Measurements from ENCODE around the gene SUGCT. TPM values are rescaled to one million over a fixed set of nuclear protein-coding genes. Genes with fewer than 3 reads are reported as not detected.
"Not testable (repeated sequence)": the region's sequence is repeated elsewhere in the genome, so short reads cannot be mapped to it uniquely, and the experiment has no call there.

The SUGCT gene
- total RNA-seq, 1 donor from 2014 or later: 9.9 TPM

GRCh38 chr7:40263752-40264390 is 129.1 kb downstream of the SUGCT start:
- no peak for DNase-seq

- no peak for DNase-seq
Measured at GRCh38 chr7:40267583-40267982, 132.8 kb downstream of the SUGCT start.

- not testable (repeated sequence) for DNase-seq
Measured at GRCh38 chr7:40268810-40269209, 134.0 kb downstream of the SUGCT start.

- no peak for DNase-seq
Measured at GRCh38 chr7:40276061-40276460, 141.3 kb downstream of the SUGCT start.

DNA sequence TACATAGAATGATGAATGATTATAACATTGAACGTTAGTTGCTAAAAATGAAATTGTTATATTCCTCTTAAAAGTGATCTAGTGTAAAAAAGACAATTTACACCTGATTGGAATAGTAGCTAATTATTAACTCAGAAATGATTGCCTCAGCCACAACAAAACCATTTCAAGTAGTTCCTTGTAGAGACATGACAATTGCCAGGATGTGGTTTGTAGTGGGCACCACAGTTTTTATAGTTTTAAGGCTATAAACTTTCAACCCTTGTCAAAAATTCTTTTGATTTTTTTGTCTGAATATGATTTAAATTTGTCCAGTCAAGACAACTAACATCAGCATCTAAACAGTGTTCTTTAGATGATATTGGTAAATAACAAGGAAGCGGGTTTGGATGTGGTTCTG is 145.2 kb downstream of the SUGCT start:
- no peak for DNase-seq

GRCh38 chr7:40282858-40283257 is 148.1 kb downstream of the SUGCT start:
- no peak for DNase-seq

DNA sequence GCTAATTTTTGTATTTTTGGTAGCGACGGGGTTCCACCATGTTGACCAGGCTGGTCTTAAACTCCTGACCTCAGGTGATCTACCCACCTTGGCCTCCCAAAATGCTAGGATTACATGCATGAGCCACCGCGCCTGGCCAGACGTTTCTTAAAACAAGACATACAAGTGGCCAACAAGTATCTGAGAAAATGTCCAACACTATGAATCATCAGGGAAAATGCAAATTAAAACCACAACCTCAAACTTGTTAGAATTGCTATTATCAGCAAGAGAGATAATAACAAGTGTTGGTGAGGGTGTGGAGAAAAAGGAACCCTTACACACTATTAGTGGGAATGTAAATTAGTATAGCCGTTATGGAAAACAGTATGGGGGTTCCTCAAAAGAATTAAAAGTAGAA is 148.6 kb downstream of the SUGCT start:
- DNase-seq: no peak

DNA sequence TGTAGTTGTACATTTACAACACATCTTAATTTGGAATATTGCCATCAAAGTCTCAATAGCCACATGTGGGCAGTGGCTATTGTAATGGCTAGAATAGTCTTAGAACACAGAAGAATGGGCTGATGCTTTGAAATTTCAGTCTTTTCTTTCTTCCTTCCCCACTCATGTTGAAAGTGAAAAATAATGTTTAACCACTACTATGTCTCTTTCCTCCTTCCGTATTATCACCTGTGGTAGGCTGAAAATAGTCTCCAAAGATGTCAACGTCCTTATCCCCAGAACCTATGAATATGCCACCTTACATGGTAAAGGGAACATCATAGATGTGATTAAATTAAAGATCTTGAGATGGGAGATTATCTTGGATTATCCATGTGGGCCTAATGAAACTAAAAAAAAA is 154.0 kb downstream of the SUGCT start:
- no peak for DNase-seq

- DNase-seq: no peak
Measured at GRCh38 chr7:40297741-40298311, 163.0 kb downstream of the SUGCT start.

- DNase-seq: no peak
Measured at GRCh38 chr7:40298421-40298820, 163.6 kb downstream of the SUGCT start.

GRCh38 chr7:40299097-40299496 is 164.3 kb downstream of the SUGCT start:
- DNase-seq: no peak

- DNase-seq: no peak
Measured at GRCh38 chr7:40300146-40300670, 165.4 kb downstream of the SUGCT start.

GRCh38 chr7:40301486-40302068 is 166.8 kb downstream of the SUGCT start:
- peak; percentile 2 for DNase-seq

- DNase-seq: no peak
Measured at GRCh38 chr7:40303996-40304395, 169.2 kb downstream of the SUGCT start.

- DNase-seq: no peak
Measured at GRCh38 chr7:40305229-40305628, 170.4 kb downstream of the SUGCT start.

GRCh38 chr7:40306025-40306424 is 171.2 kb downstream of the SUGCT start:
- DNase-seq: no peak

- DNase-seq: no peak
Measured at GRCh38 chr7:40306596-40306995, 171.8 kb downstream of the SUGCT start.

- DNase-seq: no peak
Measured at GRCh38 chr7:40310258-40310657, 175.5 kb downstream of the SUGCT start.

- DNase-seq: no peak
Measured at GRCh38 chr7:40311307-40311706, 176.5 kb downstream of the SUGCT start.

- no peak for DNase-seq
Measured at GRCh38 chr7:40315277-40315676, 180.5 kb downstream of the SUGCT start.

DNA sequence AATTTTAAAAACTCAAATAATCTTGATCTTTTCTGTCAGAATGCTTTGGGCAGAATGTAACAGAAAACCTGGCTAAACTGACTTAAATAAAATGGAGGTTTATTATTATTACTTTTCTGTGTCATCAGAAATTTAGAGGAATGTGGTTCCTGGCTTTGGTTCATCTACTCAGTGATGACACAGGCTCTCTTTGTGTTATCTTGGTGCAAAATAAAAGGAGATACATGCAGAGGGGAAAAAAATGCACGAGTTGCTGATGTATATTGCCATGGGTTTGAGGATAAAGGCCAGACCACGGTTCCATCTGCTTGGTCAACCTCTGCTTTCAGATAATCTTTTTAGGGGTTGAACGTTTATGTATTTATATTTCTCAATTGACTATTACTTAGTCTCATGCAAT is 181.4 kb downstream of the SUGCT start:
- DNase-seq: no peak

GRCh38 chr7:40324914-40325313 is 190.1 kb downstream of the SUGCT start:
- no peak for DNase-seq

DNA sequence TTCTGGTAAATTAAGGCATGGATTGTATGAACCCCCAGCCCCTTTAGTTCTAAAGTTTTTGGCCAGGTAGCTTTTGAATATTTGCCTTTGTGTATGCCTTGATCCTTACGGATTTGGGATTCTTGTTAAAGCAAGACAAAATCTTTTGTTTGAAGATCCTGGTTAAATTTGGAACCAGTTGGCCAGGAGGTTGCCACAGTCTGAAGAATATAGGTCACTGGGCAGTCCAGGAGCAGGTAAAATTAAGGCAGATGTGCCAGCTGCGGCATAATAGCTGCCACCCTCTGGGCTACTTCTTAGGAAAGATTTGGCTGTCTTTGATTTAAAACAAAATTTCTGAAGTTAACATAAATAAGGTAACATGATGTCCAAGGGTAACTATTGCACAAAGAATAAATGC is 192.3 kb downstream of the SUGCT start:
- no peak for DNase-seq

GRCh38 chr7:40327873-40328272 is 193.1 kb downstream of the SUGCT start:
- DNase-seq: no peak
